GM10248 (cell line): ENCODE results near the gene CHURC1.

ENCODE experiments used
- CTCF ChIA-PET: fragments of 300-600 bp; sonication (Branson Sonifier 250); formaldehyde crosslinking; extraction: SDS; loops from one replicate; lab custom pipeline; 2021; ENCODE audit warnings: antibody characterized with exemption; lab: Yijun Ruan, JAX
- POLR2A ChIA-PET: fragments of 350-650 bp; sonication (Branson Sonifier 250); formaldehyde crosslinking; extraction: SDS; loops from one replicate; lab custom pipeline; 2020; ENCODE audit warnings: antibody characterized with exemption; lab: Yijun Ruan, JAX
- DNase-seq: peaks from one replicate; pipeline ENCODE4 v3.0.0; 2012; ENCODE audit errors: extremely low spot score
- CTCF ChIP-seq: IDR thresholded peaks from 2 replicates; pipeline ENCODE4 v1.5.1; 2012; ENCODE audit warnings: mild to moderate bottlenecking, low read depth; ENCODE audit errors: extremely low read depth, missing control alignments, control extremely low read depth

CHURC1 gene

DNA sequence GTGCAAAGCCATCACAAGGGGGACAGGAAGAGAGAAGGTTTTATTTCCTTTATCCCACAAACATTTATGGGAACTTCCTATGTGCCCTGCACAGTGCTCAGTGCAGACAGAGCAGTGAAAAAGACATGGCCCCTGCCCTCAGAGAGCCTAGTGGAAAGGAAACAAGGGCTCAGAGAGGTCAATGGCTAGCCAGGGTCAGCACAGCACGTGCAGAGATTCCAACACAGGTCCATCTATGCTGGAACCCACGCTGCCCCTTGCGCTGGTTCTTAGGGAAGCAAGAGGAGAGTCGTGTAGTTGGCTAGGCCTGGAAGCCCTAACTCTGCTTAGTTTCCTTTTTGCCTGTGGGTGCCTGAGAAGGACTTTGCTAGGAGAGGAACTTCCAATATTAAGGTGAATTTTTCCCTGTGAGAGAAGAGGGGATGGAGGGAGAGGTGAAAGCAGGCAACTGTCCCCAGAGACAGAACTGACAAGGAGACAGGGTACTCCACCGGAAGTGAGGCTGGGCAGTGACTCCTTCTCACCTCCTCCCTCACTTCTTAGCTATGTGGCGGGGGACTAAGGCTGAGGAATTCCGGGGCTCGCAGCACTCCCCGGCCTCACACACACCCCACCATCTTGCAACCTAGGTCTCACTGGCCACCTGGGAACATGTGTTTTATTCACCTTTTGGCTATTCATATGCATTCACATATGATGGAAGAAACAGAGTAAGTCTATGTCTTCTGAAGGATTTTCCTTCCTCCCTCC, 40.4 kb downstream of the CHURC1 start:
- CTCF ChIA-PET, result interaction anchor here (2.7 to 3.2 kb wide), 2 partner anchors 11 to 13 kb away, joined by 9 to 14 read pairs; partner anchors contain the start of gene GPX2
- POLR2A ChIA-PET, result no interaction called here
- no peak for TF ChIP-seq CTCF
- DNase-seq, result no peak

DNA sequence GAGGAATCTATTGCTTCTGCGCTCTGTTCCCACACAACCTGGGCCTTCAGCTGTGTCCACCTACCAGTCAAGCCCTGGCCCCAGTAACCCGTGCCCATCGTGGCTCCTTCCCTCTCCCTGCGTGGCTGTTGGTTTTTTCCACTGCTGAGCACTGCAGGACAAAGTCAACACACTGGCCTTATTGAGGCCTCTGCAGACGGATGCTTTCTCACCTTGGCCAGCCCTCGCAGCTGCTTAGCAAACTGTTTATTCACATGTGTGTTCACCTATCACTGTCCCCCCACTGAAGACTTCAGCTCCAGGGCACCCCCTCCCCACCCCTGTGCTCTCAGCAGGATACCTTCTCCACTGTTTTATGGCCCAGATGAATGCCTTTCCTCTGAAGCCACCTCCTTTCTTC, 41.0 kb downstream of the CHURC1 start:
- no peak for TF ChIP-seq CTCF
- CTCF ChIA-PET, result interaction anchor here (2.7 kb wide), 1 partner anchor 10 kb away, joined by 9 read pairs; no protein-coding TSS in a partner anchor
- DNase-seq, result no peak
- POLR2A ChIA-PET, result no interaction called here

- TF ChIP-seq CTCF, result no peak
- no peak for DNase-seq
- ChIA-PET POLR2A (no interaction called here), CTCF (interaction anchor here (1.0 to 2.7 kb wide), 7 partner anchors 9 to 133 kb away, joined by 3 to 9 read pairs (median 5); partner anchors contain the start of gene FNTB)
Observed at GRCh38 chr14:64956697-64957406, 42.6 kb downstream of the CHURC1 start.

DNA sequence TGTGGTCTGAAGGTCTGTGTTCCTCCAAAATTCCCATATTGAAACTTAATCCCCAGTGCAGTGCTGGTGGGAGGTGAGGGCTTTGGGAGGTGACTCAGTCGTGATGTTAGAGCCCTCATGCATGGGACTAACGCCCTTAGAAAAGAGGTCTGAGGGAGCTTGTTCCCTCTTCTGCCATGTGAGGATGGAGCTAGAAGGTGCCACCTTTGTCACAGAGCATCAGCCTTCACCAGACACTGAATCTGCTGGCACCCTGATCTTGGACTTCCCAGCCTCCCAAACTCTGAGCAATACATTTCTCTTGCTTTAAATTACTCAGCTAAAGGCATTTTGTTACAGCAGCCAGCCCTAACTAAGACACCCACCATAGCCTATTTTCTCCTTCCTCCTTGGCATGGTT, 43.9 kb downstream of the CHURC1 start:
- POLR2A ChIA-PET, result interaction anchor here (0.7 kb wide), 1 partner anchor 344 kb away, joined by 3 read pairs; no protein-coding TSS in a partner anchor
- CTCF ChIA-PET, result interaction anchor here (0.8 to 2.0 kb wide), 6 partner anchors 11 to 1001 kb away, joined by 3 to 5 read pairs (median 4); partner anchors contain the start of genes FNTB and GPX2
- TF ChIP-seq CTCF, result no peak

GRCh38 chr14:64958743-64959142, 44.5 kb downstream of the CHURC1 start:
- CTCF ChIA-PET, result interaction anchor here (0.8 to 2.0 kb wide), 5 partner anchors 10 to 1000 kb away, joined by 3 to 5 read pairs (median 4); partner anchors contain the start of gene FNTB
- POLR2A ChIA-PET, result no interaction called here
- TF ChIP-seq CTCF, result no peak
- no peak for DNase-seq

More for the DNA sequence above, 43.9 kb downstream of the CHURC1 start:
- no peak for DNase-seq

DNA sequence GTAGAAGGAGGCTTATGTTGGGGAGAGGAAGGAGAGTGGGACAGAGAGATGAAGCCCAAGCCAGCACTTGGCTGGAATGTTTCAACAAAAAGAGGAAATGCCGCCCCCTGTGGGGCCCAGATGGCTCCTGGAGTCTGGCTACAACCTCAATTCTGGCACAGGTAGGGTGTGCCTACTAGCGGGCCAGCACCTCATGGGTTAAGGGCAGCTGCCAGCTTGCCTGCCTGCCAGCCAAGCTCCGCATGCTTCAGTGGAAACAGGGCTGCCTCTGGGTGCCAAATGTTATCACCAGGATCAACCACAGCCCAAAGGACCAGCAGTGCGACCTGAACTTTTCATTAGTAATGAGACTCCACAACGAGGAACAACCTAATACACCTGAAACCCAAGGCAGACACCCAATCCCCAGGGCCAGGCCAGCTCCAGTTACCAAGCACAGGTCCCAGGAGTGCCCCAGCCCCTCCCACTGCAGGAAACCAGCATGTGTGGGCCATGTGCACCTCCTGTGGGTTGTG, 46.6 kb downstream of the CHURC1 start:
- POLR2A ChIA-PET, result no interaction called here
- TF ChIP-seq CTCF, result no peak
- CTCF ChIA-PET, result interaction anchor here (0.7 to 2.5 kb wide), 9 partner anchors 9 to 59 kb away, joined by 3 to 12 read pairs (median 3); partner anchors contain the start of gene FNTB

More for the DNA sequence above, 46.6 kb downstream of the CHURC1 start:
- DNase-seq, result no peak
